Small intestine (tissue), 7 donors: ENCODE results near the gene AHRR. TPM values are rescaled to one million over a fixed set of nuclear protein-coding genes. Genes with fewer than 3 reads are reported as not detected.

Experiments used
- DNase-seq, 2 donors: peaks; one replicate each; pipeline versions ENCODE4 v3.0.0 to v3.0.0-alpha.2; 2013
- FAIRE-seq: peaks from 2 replicates; lab custom pipeline; 2012; peaks lifted over from hg19 to GRCh38; lab: Jason Lieb, UNC
- H3K27ac ChIP-seq, 3 donors: one replicate each; pipeline ENCODE4 v1.5.1; 2013; ENCODE audit warnings: low read length in 2 of 3, mild to moderate bottlenecking in 2 of 3, control low read depth in 1 of 3, inconsistent platforms in 1 of 3, low read depth in 1 of 3, moderate library complexity in 1 of 3
- H3K27me3 ChIP-seq, 3 donors: one replicate each; pipeline ENCODE4 v1.6.1; 2013; ENCODE audit warnings: low read length in 3 of 3, inconsistent platforms in 1 of 3; ENCODE audit not compliant: control insufficient read depth in 3 of 3, insufficient read depth in 3 of 3
- H3K36me3 ChIP-seq, 3 donors: one replicate each; pipeline ENCODE4 v1.6.1; 2013; ENCODE audit warnings: low read length in 3 of 3, inconsistent platforms in 1 of 3, low read depth in 1 of 3, mild to moderate bottlenecking in 1 of 3, moderate library complexity in 1 of 3; ENCODE audit not compliant: control insufficient read depth in 3 of 3, insufficient read depth in 2 of 3
- H3K4me1 ChIP-seq, 3 donors: one replicate each; pipeline ENCODE4 v1.6.1; 2013; ENCODE audit warnings: low read length in 2 of 3, inconsistent platforms in 1 of 3, low read depth in 1 of 3, mild to moderate bottlenecking in 1 of 3, moderate library complexity in 1 of 3; ENCODE audit not compliant: control insufficient read depth in 3 of 3, insufficient read depth in 2 of 3
- H3K4me3 ChIP-seq, 3 donors: one replicate each; pipeline ENCODE4 v1.5.1; 2013; ENCODE audit warnings: low read length in 3 of 3, control low read depth in 1 of 3, inconsistent platforms in 1 of 3, low read depth in 1 of 3, mild to moderate bottlenecking in 1 of 3, moderate library complexity in 1 of 3
- H3K9me3 ChIP-seq, 2 donors: one replicate each; pipeline ENCODE4 v1.6.1; 2013; ENCODE audit warnings: low read depth in 1 of 2, low read length in 1 of 2; ENCODE audit not compliant: control insufficient read depth in 2 of 2, insufficient read depth in 1 of 2
- WGBS, 3 donors: extraction: QIAGEN DNeasy Blood & Tissue Kit; methylation state at CpG; one replicate each; pipeline ENCODE4 v1.1.7; 2013; 5-methylcytosine and 5-hydroxymethylcytosine counted together
- polyA plus RNA-seq, 4 donors: library from polyadenylated mRNA; stranded (reverse) in 3 of 4; unstranded in 1 of 4; fragments of 200-250 nt in 3 of 4; fragments of 120-200 nt in 1 of 4; gene quantifications; one replicate each; pipeline versions ENCODE4 v1.2.1 to v1.2.3, GENCODE V29; 2013
- donor health status: healthy with polysubstance abuse.
- donor health status: control.
- donor health status: control.
- donor health status: Bipolar disorder and iron deficiency.
- donor health status: healthy.

Gene AHRR
- polyA plus RNA-seq, 4 donors = 0.22 to 2.6 (median 0.95) TPM

- Histone ChIP-seq H3K4me1 (peaks cover 0 to 23% (median 3%) of the 10 kb centered on the region in 3 donors), H3K27ac (no peak overlapping the region), H3K9me3 (no peaks in the 10 kb centered on the region), H3K27me3 (peaks cover 0 to 14% (median 3%) of the 10 kb centered on the region in 3 donors), H3K36me3 (peaks cover 0 to 90% (median 3%) of the 10 kb centered on the region in 3 donors), H3K4me3 (no peak overlapping the region)
- 45 to 75% (median 71%) methylated on average over 17 to 18 of the region's 18 CpGs for WGBS, 3 donors
- no peak for FAIRE-seq
- no peak for DNase-seq
Observed at GRCh38 chr5:478982-479535, 157.5 kb downstream of the AHRR start.

GRCh38 chr5:479566-480319 lies 158.2 kb downstream of the AHRR start:
- no peak for DNase-seq
- no peak overlapping the region for H3K4me3 ChIP-seq
- WGBS, 3 donors = 61 to 78% (median 74%) methylated on average over 34 of the region's 34 CpGs
- peaks cover 2 to 17% (median 4%) of the 10 kb centered on the region in 3 donors for H3K27me3 ChIP-seq
- H3K4me1 ChIP-seq = peaks cover 0 to 22% (median 3%) of the 10 kb centered on the region in 3 donors
- FAIRE-seq = no peak
- H3K36me3 ChIP-seq = peaks cover 0 to 93% (median 3%) of the 10 kb centered on the region in 3 donors
- no peaks in the 10 kb centered on the region for H3K9me3 ChIP-seq
- H3K27ac ChIP-seq = no peak overlapping the region

- no peak for FAIRE-seq
- no peak overlapping the region for H3K27ac ChIP-seq
- WGBS, 3 donors = 48 to 84% (median 50%) methylated on average over 17 to 23 of the region's 23 CpGs
Observed at GRCh38 chr5:481347-481746, 159.8 kb downstream of the AHRR start.

GRCh38 chr5:482021-482420 lies 160.5 kb downstream of the AHRR start:
- Histone ChIP-seq H3K36me3 (peaks cover 0 to 89% (median 6%) of the 10 kb centered on the region in 3 donors), H3K4me3 (no peak overlapping the region), H3K27ac (no peak overlapping the region), H3K27me3 (peaks cover 0 to 11% (median 4%) of the 10 kb centered on the region in 3 donors), H3K9me3 (no peaks in the 10 kb centered on the region), H3K4me1 (peaks cover 0 to 2% (median 0%) of the 10 kb centered on the region in 3 donors)
- FAIRE-seq (no peak), DNase-seq (no peak)
- WGBS, 3 donors = 47 to 74% (median 66%) methylated on average over 11 to 24 of the region's 24 CpGs

More at GRCh38 chr5:481347-481746, 159.8 kb downstream of the AHRR start:
- DNase-seq = no peak
- H3K27me3 ChIP-seq = peaks cover 0 to 11% (median 4%) of the 10 kb centered on the region in 3 donors
- peaks cover 0 to 6% (median 2%) of the 10 kb centered on the region in 3 donors for H3K4me1 ChIP-seq
- H3K36me3 ChIP-seq = peaks cover 0 to 92% (median 6%) of the 10 kb centered on the region in 3 donors
- H3K4me3 ChIP-seq = no peak overlapping the region
- no peaks in the 10 kb centered on the region for H3K9me3 ChIP-seq

- FAIRE-seq = no peak
- WGBS, 3 donors = 94 to 97% (median 95%) methylated on average over 23 to 27 of the region's 27 CpGs
- H3K36me3 ChIP-seq = peaks cover 0 to 86% (median 6%) of the 10 kb centered on the region in 3 donors
- no peak for DNase-seq
- no peaks in the 10 kb centered on the region for H3K9me3 ChIP-seq
- no peak overlapping the region for H3K4me3 ChIP-seq
- H3K4me1 ChIP-seq = peaks cover 0 to 2% (median 0%) of the 10 kb centered on the region in 3 donors
- peaks cover 0 to 7% (median 4%) of the 10 kb centered on the region in 3 donors for H3K27me3 ChIP-seq
- no peak overlapping the region for H3K27ac ChIP-seq
Observed at GRCh38 chr5:482506-482905, 161.0 kb downstream of the AHRR start.

- FAIRE-seq (no peak), DNase-seq (no peak)
- 89 to 93% (median 92%) methylated on average over 21 to 26 of the region's 26 CpGs for WGBS, 3 donors
- Histone ChIP-seq H3K36me3 (peaks cover 0 to 84% (median 6%) of the 10 kb centered on the region in 3 donors), H3K9me3 (no peaks in the 10 kb centered on the region), H3K27ac (no peak overlapping the region), H3K4me3 (no peak overlapping the region), H3K27me3 (peaks cover 0 to 4% (median 4%) of the 10 kb centered on the region in 3 donors), H3K4me1 (peaks cover 0 to 2% (median 0%) of the 10 kb centered on the region in 3 donors)
Observed at GRCh38 chr5:483011-483410, 161.5 kb downstream of the AHRR start.

- WGBS, 3 donors = 59 to 68% (median 65%) methylated on average over 31 to 34 of the region's 34 CpGs
- H3K4me1 ChIP-seq = peaks cover 0 to 2% (median 0%) of the 10 kb centered on the region in 3 donors
- FAIRE-seq (no peak), DNase-seq (no peak)
- peaks cover 0 to 84% (median 6%) of the 10 kb centered on the region in 3 donors for H3K36me3 ChIP-seq
- H3K9me3 ChIP-seq = no peaks in the 10 kb centered on the region
- H3K27me3 ChIP-seq = peaks cover 0 to 4% (median 2%) of the 10 kb centered on the region in 3 donors
- no peak overlapping the region for H3K27ac ChIP-seq
- no peak overlapping the region for H3K4me3 ChIP-seq
Observed at GRCh38 chr5:483434-484140, 162.1 kb downstream of the AHRR start.

GRCh38 chr5:484556-484955 lies 163.0 kb downstream of the AHRR start:
- WGBS, 3 donors = 89 to 93% (median 89%) methylated on average over 15 to 24 of the region's 24 CpGs
- no peaks in the 10 kb centered on the region for H3K9me3 ChIP-seq
- H3K4me1 ChIP-seq = peaks cover 0 to 2% (median 0%) of the 10 kb centered on the region in 3 donors
- FAIRE-seq (no peak), DNase-seq (no peak)
- H3K27ac ChIP-seq = no peak overlapping the region
- H3K27me3 ChIP-seq = peaks cover 0 to 5% (median 4%) of the 10 kb centered on the region in 3 donors
- no peak overlapping the region for H3K4me3 ChIP-seq
- peaks cover 0 to 84% (median 6%) of the 10 kb centered on the region in 3 donors for H3K36me3 ChIP-seq
